Neural cell (in vitro differentiated cells): ENCODE results near the gene OR6T1.

Experiments used
- CTCF ChIP-seq: fragments of 450-650 bp; IDR thresholded peaks from 2 replicates; pipeline ENCODE4 v1.5.1; 2014; ENCODE audit warnings: antibody characterized with exemption, mild to moderate bottlenecking, moderate library complexity; ENCODE audit not compliant: poor library complexity, severe bottlenecking
- EZH2 ChIP-seq: fragments of 200-600, 300-800 bp; shearing (Covaris generic), sonication (generic); IDR thresholded peaks from 2 replicates; pipeline ENCODE4 v1.6.1; 2014; ENCODE audit warnings: antibody characterized with exemption, low read length, borderline replicate concordance, mild to moderate bottlenecking; ENCODE audit not compliant: insufficient read depth, poor library complexity, severe bottlenecking
- POLR2AphosphoS5 ChIP-seq: IDR thresholded peaks from 2 replicates; pipeline ENCODE4 v1.6.1; 2012
- RAD21 ChIP-seq: fragments of 450-650 bp; conservative IDR thresholded peaks from 2 replicates; pipeline ENCODE4 v1.6.1; 2014; ENCODE audit warnings: antibody characterized with exemption, mild to moderate bottlenecking, moderate library complexity
- REST ChIP-seq: IDR thresholded peaks from 2 replicates; pipeline ENCODE4 v1.6.1; 2012; ENCODE audit warnings: borderline replicate concordance
- SMC3 ChIP-seq: fragments of 450-650 bp; conservative IDR thresholded peaks from 2 replicates; pipeline ENCODE4 v1.6.1; 2014; ENCODE audit warnings: antibody characterized with exemption, mild to moderate bottlenecking, moderate library complexity; ENCODE audit not compliant: poor library complexity
- TAF1 ChIP-seq: IDR thresholded peaks from 2 replicates; pipeline ENCODE4 v1.6.1; 2012; ENCODE audit warnings: low read depth

- TF ChIP-seq CTCF (no peak), RAD21 (no peak), TAF1 (no peak), EZH2 (no peak), SMC3 (no peak), POLR2AphosphoS5 (no peak), REST (no peak)
Measured at GRCh38 chr11:123945132-123945531, 1.5 kb upstream of the OR6T1 start.
